Measurements from ENCODE around the gene PLXNA2. TPM values are rescaled to one million over a fixed set of nuclear protein-coding genes. Genes with fewer than 3 reads are reported as not detected.

Gene PLXNA2
- total RNA-seq, 2 experiments from 2014 or later, result 0.13 to 0.23 TPM

- TF ChIP-seq CTCF (IDR thresholded peaks at IDR 0.05), result no peak
- ChIA-PET CTCF (interaction anchor here (1.0 to 2.9 kb wide), 4 partner anchors 12 to 30 kb away, joined by 3 to 8 read pairs (median 4); partner anchors contain the start of gene PLXNA2), POLR2A (no interaction called here)
- DNase-seq (no peak), ATAC-seq (no peak)
- Mint-ChIP-seq H3K9me3 (no peaks in the 10 kb centered on the region), H3K27ac (no peak overlapping the region), H3K4me1 (ENCODE audit: low read depth) (no peaks in the 10 kb centered on the region), H3K36me3 (ENCODE audit: low read depth) (no peaks in the 10 kb centered on the region), H3K27me3 (peaks cover 2% of the 10 kb centered on the region), H3K4me3 (no peak overlapping the region)
- intact Hi-C loops (cut with micrococcal nuclease), result no loop called here
These were observed 16.8 kb downstream of the PLXNA2 start for GRCh38 chr1:208227366-208227765.

- no peak for TF ChIP-seq CTCF (IDR thresholded peaks at IDR 0.05)
- Mint-ChIP-seq H3K36me3 (ENCODE audit: low read depth) (no peaks in the 10 kb centered on the region), H3K4me3 (no peak overlapping the region), H3K27ac (no peak overlapping the region), H3K9me3 (no peaks in the 10 kb centered on the region), H3K4me1 (ENCODE audit: low read depth) (no peaks in the 10 kb centered on the region), H3K27me3 (peaks cover 4% of the 10 kb centered on the region)
- intact Hi-C loops (cut with micrococcal nuclease), result no loop called here
- ChIA-PET CTCF (interaction anchor here (1.2 to 2.9 kb wide), 2 partner anchors 13 to 29 kb away, joined by 3 to 8 read pairs; no protein-coding TSS in a partner anchor), POLR2A (no interaction called here)
- DNase-seq (no peak), ATAC-seq (no peak)
These were observed 17.9 kb downstream of the PLXNA2 start for GRCh38 chr1:208225954-208226937.

GRCh38 chr1:208224192-208224713 lies 19.9 kb downstream of the PLXNA2 start:
- ChIA-PET POLR2A (no interaction called here), CTCF (no interaction called here)
- DNase-seq (no peak), ATAC-seq (no peak)
- intact Hi-C loops (cut with micrococcal nuclease), result no loop called here
- no peak for TF ChIP-seq CTCF (IDR thresholded peaks at IDR 0.05)
- no peak overlapping the region for H3K4me3 Mint-ChIP-seq
- no peaks in the 10 kb centered on the region for H3K4me1 Mint-ChIP-seq (ENCODE audit: low read depth)
- H3K27me3 Mint-ChIP-seq, result peaks cover 7% of the 10 kb centered on the region
- H3K36me3 Mint-ChIP-seq (ENCODE audit: low read depth), result no peaks in the 10 kb centered on the region
- no peak overlapping the region for H3K27ac Mint-ChIP-seq
- H3K9me3 Mint-ChIP-seq, result no peaks in the 10 kb centered on the region

GRCh38 chr1:208223136-208223535 lies 21.0 kb downstream of the PLXNA2 start:
- TF ChIP-seq CTCF (IDR thresholded peaks at IDR 0.05), result no peak
- POLR2A ChIA-PET, result no interaction called here
- H3K36me3 Mint-ChIP-seq (ENCODE audit: low read depth), result no peaks in the 10 kb centered on the region
- H3K4me1 Mint-ChIP-seq (ENCODE audit: low read depth), result no peaks in the 10 kb centered on the region
- CTCF ChIA-PET, result interaction anchor here (2.6 kb wide), 1 partner anchor 22 kb away, joined by 10 read pairs; the partner anchor contains the start of gene PLXNA2
- ATAC-seq (no peak), DNase-seq (no peak)
- H3K27me3 Mint-ChIP-seq, result peaks cover 7% of the 10 kb centered on the region
- no peak overlapping the region for H3K4me3 Mint-ChIP-seq
- intact Hi-C loops (cut with micrococcal nuclease), result no loop called here
- H3K27ac Mint-ChIP-seq, result no peak overlapping the region
- no peaks in the 10 kb centered on the region for H3K9me3 Mint-ChIP-seq
